HG03354 (cell line): Measurements from ENCODE around the gene FAM171A1.
"Not testable (repeated sequence)": the region's sequence is repeated elsewhere in the genome, so short reads cannot be mapped to it uniquely, and the experiment has no call there.

ENCODE experiments used
- ATAC-seq: cut with Tn5 transposase; IDR thresholded peaks from one replicate; pipeline ENCODE4 v1.9.1; 2021; ENCODE audit warnings: mild to moderate bottlenecking; ENCODE audit not compliant: unreplicated experiment, poor library complexity, severe bottlenecking

The FAM171A1 gene

GRCh38 chr10:15324113-15324512 is 47.0 kb downstream of the FAM171A1 start:
- no peak for ATAC-seq

GRCh38 chr10:15322356-15322755 is 48.7 kb downstream of the FAM171A1 start:
- ATAC-seq, result no peak

GRCh38 chr10:15321431-15322341 is 49.4 kb downstream of the FAM171A1 start:
- ATAC-seq, result no peak

- no peak for ATAC-seq
Measured at GRCh38 chr10:15320522-15321203, 50.4 kb downstream of the FAM171A1 start.

- ATAC-seq, result no peak
Measured at GRCh38 chr10:15320118-15320517, 51.0 kb downstream of the FAM171A1 start.

GRCh38 chr10:15316871-15317464 is 54.1 kb downstream of the FAM171A1 start:
- no peak for ATAC-seq

DNA sequence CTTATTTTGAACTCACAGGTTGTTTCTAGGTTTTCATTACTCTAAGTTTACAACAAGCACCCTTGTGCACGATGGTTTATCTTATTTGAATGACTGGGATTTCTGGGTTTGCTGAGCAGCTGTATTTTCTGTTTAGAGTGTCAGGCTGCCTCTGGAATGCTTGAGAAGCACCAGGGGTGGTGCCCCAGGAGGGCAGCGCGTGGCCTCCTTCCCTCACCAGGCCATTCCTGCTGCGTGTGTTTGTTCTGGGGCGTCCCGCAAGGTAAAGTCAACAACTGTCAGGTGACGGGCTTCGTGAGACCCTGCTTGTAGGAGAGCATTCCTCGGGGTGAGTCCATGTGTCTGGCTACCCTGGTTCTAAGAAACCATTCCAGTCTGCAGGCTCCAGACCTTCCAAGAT is 54.9 kb downstream of the FAM171A1 start:
- no peak for ATAC-seq

DNA sequence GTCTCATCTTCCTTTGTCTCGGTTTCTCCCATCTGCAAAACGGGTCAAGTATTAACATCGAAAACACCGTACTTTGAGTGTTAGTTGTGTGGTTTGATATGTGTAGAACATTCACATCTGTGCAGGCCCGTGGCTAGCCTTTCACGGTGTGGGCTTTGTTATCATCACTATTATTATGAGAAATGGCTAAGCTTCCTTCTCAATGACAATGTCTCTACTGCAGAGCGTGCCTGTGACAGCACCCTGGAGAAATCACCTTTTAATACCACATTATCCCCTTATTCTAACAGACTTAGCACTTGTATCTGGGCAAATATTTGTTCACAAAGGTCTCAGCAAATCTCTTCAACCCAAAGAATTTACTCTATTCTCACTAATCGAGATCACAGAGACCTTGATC is 55.8 kb downstream of the FAM171A1 start:
- no peak for ATAC-seq

GRCh38 chr10:15314482-15315045 is 56.5 kb downstream of the FAM171A1 start:
- ATAC-seq, result no peak

DNA sequence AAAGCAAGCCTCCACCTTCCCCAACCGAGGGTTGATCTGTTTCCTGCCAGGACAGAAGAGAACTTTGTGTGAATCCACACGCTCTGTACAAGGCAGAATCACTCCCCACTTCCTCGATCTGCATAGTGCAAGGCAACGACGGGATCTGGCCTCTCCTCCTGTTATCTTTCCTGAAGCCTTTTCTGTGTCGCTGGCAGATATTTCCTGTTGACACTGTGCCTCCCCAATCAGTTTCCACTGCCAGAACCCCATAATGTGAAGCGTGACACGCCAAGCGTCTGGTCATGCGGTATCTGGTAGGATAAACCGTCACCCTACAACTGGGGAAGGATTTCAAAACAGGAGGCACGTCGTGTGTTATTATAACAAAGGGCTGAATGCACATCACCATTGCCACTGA is 57.2 kb downstream of the FAM171A1 start:
- no peak for ATAC-seq

DNA sequence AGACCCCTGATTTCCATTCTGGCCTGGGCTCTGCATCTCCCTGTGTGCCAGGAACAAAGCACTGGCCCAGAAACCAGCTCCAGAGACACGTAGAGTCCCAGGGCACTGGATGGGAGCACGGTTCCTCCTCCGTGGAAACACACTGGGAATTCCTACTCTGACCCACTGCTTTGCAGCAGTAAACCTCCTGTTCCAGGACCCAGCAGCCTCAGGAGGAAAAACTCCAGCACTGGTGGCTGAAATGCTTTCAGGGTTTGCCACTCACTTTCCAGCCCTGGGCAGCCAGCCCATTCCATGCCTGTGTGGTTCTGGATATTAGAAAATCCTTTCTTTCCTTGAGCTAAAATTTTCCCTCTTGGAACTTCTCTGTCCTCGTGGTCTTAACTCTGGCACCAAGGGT is 58.0 kb downstream of the FAM171A1 start:
- no peak for ATAC-seq

GRCh38 chr10:15311569-15312280 is 59.4 kb downstream of the FAM171A1 start:
- ATAC-seq, result no peak

DNA sequence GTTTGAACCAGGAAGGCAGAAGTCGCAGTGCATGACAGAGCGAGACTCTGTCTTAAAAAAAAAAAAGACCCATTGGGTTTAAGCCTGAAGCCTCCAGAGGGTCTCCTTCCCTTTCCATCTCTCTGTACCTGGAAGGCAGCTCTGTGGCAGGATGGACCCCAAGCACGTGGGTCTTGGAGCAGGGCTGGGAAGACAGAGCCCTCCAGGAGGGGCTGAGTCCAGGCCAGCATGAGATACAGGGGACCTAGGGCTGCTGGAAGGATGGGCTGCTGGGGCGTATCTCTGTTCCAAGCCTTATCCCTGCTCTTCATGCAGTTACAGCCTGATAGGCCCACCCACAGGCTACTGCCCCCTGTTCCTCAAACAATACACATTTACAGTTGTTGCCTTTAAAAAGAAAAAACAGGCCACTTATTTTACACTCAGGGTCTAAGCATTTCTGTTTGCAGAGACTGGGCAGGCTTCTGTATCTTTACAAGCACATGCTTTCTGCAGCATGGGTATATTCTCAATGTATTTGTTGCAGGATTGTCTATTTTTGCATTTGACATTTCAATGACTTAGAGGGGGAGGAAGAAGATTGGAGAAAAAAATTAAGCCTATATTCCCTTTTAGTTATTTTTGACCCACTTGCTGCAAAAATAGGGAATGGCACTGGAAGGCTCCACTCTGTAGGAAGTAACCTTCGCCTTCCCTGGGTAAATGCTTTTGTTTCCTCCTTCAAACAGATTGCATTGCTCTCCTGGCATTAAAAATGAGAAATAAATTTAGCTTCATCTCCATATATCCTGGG is 60.1 kb downstream of the FAM171A1 start:
- no peak for ATAC-seq

DNA sequence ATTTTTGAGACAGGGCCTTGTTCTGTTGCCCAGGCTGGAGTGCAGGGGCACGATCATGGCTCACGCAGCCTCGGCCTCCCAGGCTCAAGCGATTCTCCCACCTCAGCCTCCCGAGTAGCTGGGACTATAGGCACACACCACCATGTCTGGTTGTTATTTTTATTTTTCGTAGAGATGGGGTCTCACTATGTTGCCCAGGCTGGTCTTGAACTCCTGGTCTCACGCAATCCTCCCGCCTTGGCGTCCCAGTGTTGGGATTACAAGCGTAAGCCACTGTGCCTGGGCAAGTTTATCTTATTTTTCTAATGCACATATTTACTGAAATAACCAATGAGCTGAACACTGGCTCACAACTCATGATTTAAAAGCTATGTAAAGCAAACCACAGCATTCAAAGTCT is 61.9 kb downstream of the FAM171A1 start:
- ATAC-seq, result no peak

DNA sequence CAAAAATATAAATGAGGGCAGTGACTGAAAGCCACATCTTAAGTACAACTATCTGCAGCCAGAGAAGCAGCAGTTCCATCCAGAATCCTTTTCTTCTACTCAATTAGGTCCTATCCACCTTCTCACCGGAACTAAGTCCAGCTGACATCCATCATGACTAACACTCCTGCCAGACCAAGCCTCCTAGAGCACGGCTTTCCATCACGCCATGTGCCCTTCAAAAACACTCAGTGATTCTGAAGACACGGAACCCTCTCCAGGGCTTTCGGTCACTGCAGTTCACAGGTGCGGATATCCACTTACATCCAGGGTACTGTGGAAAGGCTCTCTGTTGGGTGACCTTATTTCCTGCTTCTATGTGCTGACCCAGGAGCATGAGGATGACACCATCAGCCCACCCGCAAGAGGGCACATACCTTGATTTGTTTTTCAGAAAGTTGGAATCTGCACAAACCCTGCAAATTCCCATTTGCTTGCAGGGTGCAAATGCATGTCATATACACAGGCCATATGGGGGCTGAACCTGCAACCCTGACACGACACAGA is 64.3 kb downstream of the FAM171A1 start:
- ATAC-seq, result no peak

DNA sequence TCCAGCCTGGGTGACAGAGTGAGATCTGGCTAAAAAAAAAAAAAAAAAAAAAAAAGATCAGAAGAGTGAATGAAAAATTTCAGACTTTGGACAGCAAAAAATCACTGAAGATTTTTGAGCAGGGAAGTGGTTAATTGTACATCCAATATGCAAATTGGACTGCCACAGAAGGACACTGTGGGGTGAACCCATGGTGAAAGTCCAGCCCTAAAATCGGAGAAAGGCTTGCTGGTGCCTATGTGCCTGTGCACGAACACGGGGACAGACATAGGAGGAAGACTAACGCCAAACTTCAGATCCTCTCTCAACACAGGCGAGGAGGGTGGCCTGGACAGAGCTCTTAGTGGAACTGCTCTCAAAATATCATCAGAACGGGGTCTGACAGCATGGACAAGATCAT is 65.5 kb downstream of the FAM171A1 start:
- no peak for ATAC-seq

GRCh38 chr10:15305161-15305560 is 65.9 kb downstream of the FAM171A1 start:
- no peak for ATAC-seq

DNA sequence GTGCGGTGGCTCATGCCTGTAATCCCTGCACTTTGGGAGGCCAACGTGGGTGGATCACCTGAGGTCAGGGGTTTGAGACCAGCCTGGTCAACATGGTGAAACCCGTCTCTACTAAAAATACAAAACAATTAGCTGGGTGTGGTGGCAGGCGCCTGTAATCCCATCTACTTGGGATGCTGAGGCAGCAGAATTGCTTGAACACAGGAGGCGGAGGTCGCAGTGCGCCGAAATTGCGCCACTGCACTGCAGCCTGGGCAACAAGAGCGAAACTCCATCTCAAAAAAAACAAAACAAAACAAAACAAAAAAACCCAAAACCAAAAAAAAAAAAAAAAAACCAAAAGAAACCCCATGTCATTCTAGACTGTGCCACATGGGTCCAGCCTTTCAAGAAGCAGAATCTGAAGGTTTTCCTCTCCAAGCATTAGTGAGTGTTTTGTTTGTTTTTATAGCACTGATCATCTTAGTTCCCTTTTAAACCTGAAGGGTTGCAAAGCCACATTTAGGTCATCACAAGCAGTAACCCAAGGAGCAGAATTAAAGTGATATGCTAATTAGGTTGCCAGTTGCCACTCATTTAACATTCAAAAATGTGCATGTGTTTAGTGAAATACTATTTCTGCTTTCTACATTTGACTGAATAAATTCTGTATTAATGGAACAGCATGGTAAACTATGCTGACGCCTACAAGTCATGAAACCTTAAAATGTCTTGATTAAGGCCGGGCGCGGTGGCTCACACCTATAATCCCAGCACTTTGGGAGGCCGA is 68.7 kb downstream of the FAM171A1 start:
- not testable (repeated sequence) for ATAC-seq
